ENCODE data around the gene TRAPPC12. TPM values are rescaled to one million over a fixed set of nuclear protein-coding genes. Genes with fewer than 3 reads are reported as not detected.
A peak's percentile ranks its signal among the peaks of the same experiment; 100 is the strongest.
"Not testable (repeated sequence)": the region's sequence is repeated elsewhere in the genome, so short reads cannot be mapped to it uniquely, and the experiment has no call there.

The TRAPPC12 gene
- total and polyA plus RNA-seq, 2 experiments from 2014 or later: 77.2 to 103 TPM

- Histone ChIP-seq H3K4me1 (ENCODE audit: low read depth) (no peaks in the 10 kb centered on the region), H3K27ac (no peak overlapping the region), H3K27me3 (no peaks in the 10 kb centered on the region), H3K36me3 (no peaks in the 10 kb centered on the region), H3K4me3 (no peak overlapping the region), H3K9me3 (ENCODE audit: low read depth) (no peaks in the 10 kb centered on the region)
- no peak for TF ChIP-seq CTCF (IDR thresholded peaks at IDR 0.05; ENCODE audit: low read depth, low read length)
- DNase-seq (ENCODE audit: low read depth in 1 of 2, low spot score in 1 of 2): no peak
These were observed 30.7 kb upstream of the TRAPPC12 start for GRCh38 chr2:3348767-3349166.

GRCh38 chr2:3349211-3349693, 30.2 kb upstream of the TRAPPC12 start:
- Histone ChIP-seq H3K36me3 (no peaks in the 10 kb centered on the region), H3K9me3 (ENCODE audit: low read depth) (no peaks in the 10 kb centered on the region), H3K27ac (no peak overlapping the region), H3K4me1 (ENCODE audit: low read depth) (no peaks in the 10 kb centered on the region), H3K27me3 (no peaks in the 10 kb centered on the region), H3K4me3 (no peak overlapping the region)
- no peak for TF ChIP-seq CTCF (IDR thresholded peaks at IDR 0.05; ENCODE audit: low read depth, low read length)
- peak in 1 of 2 donors; percentile 32 for DNase-seq (ENCODE audit: low read depth in 1 of 2, low spot score in 1 of 2)

- no peak overlapping the region for H3K4me3 ChIP-seq
- no peak overlapping the region for H3K27ac ChIP-seq
- H3K36me3 ChIP-seq: no peaks in the 10 kb centered on the region
- no peaks in the 10 kb centered on the region for H3K4me1 ChIP-seq (ENCODE audit: low read depth)
- no peak for TF ChIP-seq CTCF (IDR thresholded peaks at IDR 0.05; ENCODE audit: low read depth, low read length)
- no peaks in the 10 kb centered on the region for H3K9me3 ChIP-seq (ENCODE audit: low read depth)
- no peak for DNase-seq (ENCODE audit: low read depth in 1 of 2, low spot score in 1 of 2)
- no peaks in the 10 kb centered on the region for H3K27me3 ChIP-seq
These were observed 24.5 kb upstream of the TRAPPC12 start for GRCh38 chr2:3354986-3355385.

GRCh38 chr2:3355951-3356569, 23.4 kb upstream of the TRAPPC12 start:
- Histone ChIP-seq H3K4me3 (no peak overlapping the region), H3K9me3 (ENCODE audit: low read depth) (no peaks in the 10 kb centered on the region), H3K4me1 (ENCODE audit: low read depth) (no peaks in the 10 kb centered on the region), H3K36me3 (no peaks in the 10 kb centered on the region), H3K27me3 (no peaks in the 10 kb centered on the region), H3K27ac (no peak overlapping the region)
- DNase-seq (ENCODE audit: low read depth in 1 of 2, low spot score in 1 of 2): no peak
- no peak for TF ChIP-seq CTCF (IDR thresholded peaks at IDR 0.05; ENCODE audit: low read depth, low read length)

- no peak for DNase-seq (ENCODE audit: low read depth in 1 of 2, low spot score in 1 of 2)
- H3K4me1 ChIP-seq (ENCODE audit: low read depth): no peaks in the 10 kb centered on the region
- H3K27ac ChIP-seq: no peak overlapping the region
- no peak for TF ChIP-seq CTCF (IDR thresholded peaks at IDR 0.05; ENCODE audit: low read depth, low read length)
- H3K9me3 ChIP-seq (ENCODE audit: low read depth): no peaks in the 10 kb centered on the region
- no peaks in the 10 kb centered on the region for H3K27me3 ChIP-seq
- no peaks in the 10 kb centered on the region for H3K36me3 ChIP-seq
- H3K4me3 ChIP-seq: no peak overlapping the region
These were observed 22.7 kb upstream of the TRAPPC12 start for GRCh38 chr2:3356799-3357198.

GRCh38 chr2:3357446-3357845, 22.0 kb upstream of the TRAPPC12 start:
- H3K9me3 ChIP-seq (ENCODE audit: low read depth); H3K27me3 ChIP-seq; H3K36me3 ChIP-seq; DNase-seq (ENCODE audit: low read depth in 1 of 2, low spot score in 1 of 2); H3K27ac ChIP-seq; H3K4me1 ChIP-seq (ENCODE audit: low read depth); H3K4me3 ChIP-seq: not testable (repeated sequence)
